ENCODE data around the gene SLC50A1. TPM values are rescaled to one million over a fixed set of nuclear protein-coding genes. Genes with fewer than 3 reads are reported as not detected.

SLC50A1 gene
- total and polyA plus RNA-seq, 9 of the 15 experiments (the other 6 are each of a cell fraction or from before 2014, with no cell fraction given), result 46.5 to 132 (median 91.9) TPM

- TF ChIP-seq NFIC (IDR thresholded peaks at IDR 0.05) (no peak), PATZ1 (CRISPR knock-in tag; IDR thresholded peaks at IDR 0.05; ENCODE audit: borderline replicate concordance) (no peak), ZNF699 (CRISPR knock-in tag; IDR thresholded peaks at IDR 0.05; ENCODE audit: insufficient replicate concordance) (no peak), SETDB1 (IDR thresholded peaks at IDR 0.05; ENCODE audit: low read length) (peak; percentile 29), SNIP1 (IDR thresholded peaks at IDR 0.05; ENCODE audit: low read depth) (peak; percentile 29; the same call in 1 of the 2 replicates), PRMT5 (CRISPR knock-in tag; IDR thresholded peaks at IDR 0.05) (no peak), HINFP (tag; conservative IDR thresholded peaks at IDR 0.05; ENCODE audit: low read depth) (peak; percentile 97), ATF7 (IDR thresholded peaks at IDR 0.05) (peak; percentile 75), ZKSCAN1 (IDR thresholded peaks at IDR 0.05; ENCODE audit: low read depth, low read length) (peak; percentile 51; the same call in 1 of the 2 replicates), CXXC5 (CRISPR knock-in tag; IDR thresholded peaks at IDR 0.05) (peak; percentile 66), ZC3H8 (IDR thresholded peaks at IDR 0.05) (no peak), SRF (CRISPR knock-in tag; IDR thresholded peaks at IDR 0.05) (peak in 1 of 2 experiments; percentile 83; a peak in 2 of 4 replicates), ZBTB43 (CRISPR knock-in tag; IDR thresholded peaks at IDR 0.05) (no peak), NR2F6 (CRISPR knock-in tag; IDR thresholded peaks at IDR 0.05) (no peak), ZNF639 (CRISPR knock-in tag; conservative IDR thresholded peaks at IDR 0.05 in 1 of 2, IDR thresholded peaks at IDR 0.05 in 1 of 2) (peak in 1 of 2 experiments; percentile 76; a peak in 1 of 4 replicates), KDM5B (IDR thresholded peaks at IDR 0.05; ENCODE audit: insufficient replicate concordance, low read depth, low read length) (peak; percentile 75), ZNF316 (IDR thresholded peaks at IDR 0.05) (peak; percentile 10; the same call in 1 of the 2 replicates), CTBP1 (IDR thresholded peaks at IDR 0.05; ENCODE audit: borderline replicate concordance) (peak; percentile 90), ZSCAN29 (IDR thresholded peaks at IDR 0.05) (no peak), PCBP1 (IDR thresholded peaks at IDR 0.05; ENCODE audit: low read depth, low read length, poor library complexity, severe bottlenecking) (peak; percentile 66)
Observed at GRCh38 chr1:155172732-155173477, 37.3 kb downstream of the SLC50A1 start, which contains the start of gene KRTCAP2 (continued).

All from K562 (cell line).